ENCODE results near the gene DNAH7.

GRCh38 chr2:196105951-196106350, 37.3 kb upstream of the DNAH7 start:
- TF ChIP-seq SRF (IDR thresholded peaks at IDR 0.05; ENCODE audit: low read depth, low read length) (no peak), ZNF589 (CRISPR knock-in tag; conservative IDR thresholded peaks at IDR 0.05) (no peak), EHMT2 (IDR thresholded peaks at IDR 0.05; ENCODE audit: borderline replicate concordance, low read depth, low read length) (no peak), ZNF260 (CRISPR knock-in tag; IDR thresholded peaks at IDR 0.05; ENCODE audit: borderline replicate concordance, low read depth) (no peak), POLR2A (IDR thresholded peaks at IDR 0.05; ENCODE audit: insufficient read depth in 1 of 2, low read depth in 2 of 2, low read length in 2 of 2) (no peak), MAFK (conservative IDR thresholded peaks at IDR 0.05 in 1 of 2, IDR thresholded peaks at IDR 0.05 in 1 of 2; ENCODE audit: low read length in 2 of 2) (no peak), NR2F6 (IDR thresholded peaks at IDR 0.05) (no peak), NR2F6 (CRISPR knock-in tag; IDR thresholded peaks at IDR 0.05) (no peak), SNAI1 (CRISPR knock-in tag; IDR thresholded peaks at IDR 0.05; ENCODE audit: borderline replicate concordance) (no peak), PRPF4 (IDR thresholded peaks at IDR 0.05; ENCODE audit: low read depth, low read length, poor library complexity, severe bottlenecking) (no peak), SOX13 (IDR thresholded peaks at IDR 0.05) (no peak), SOX13 (CRISPR knock-in tag; conservative IDR thresholded peaks at IDR 0.05 in 1 of 2, IDR thresholded peaks at IDR 0.05 in 1 of 2) (no peak), ATF2 (CRISPR knock-in tag; IDR thresholded peaks at IDR 0.05) (no peak), KLF6 (CRISPR knock-in tag; IDR thresholded peaks at IDR 0.05) (no peak)

All from HepG2 (cell line).